DMS53 treated with DMSO at 0.1 percent for 48 hours (cell line): Measurements from ENCODE around the gene KIF21A.
"Not testable (repeated sequence)": the region's sequence is repeated elsewhere in the genome, so short reads cannot be mapped to it uniquely, and the experiment has no call there.

ENCODE experiments used
- DNase-seq: peaks from one replicate; lab custom pipeline; 2025; ENCODE audit not compliant: unreplicated experiment; lab: John Stamatoyannopoulos, UW

KIF21A gene, protein sequence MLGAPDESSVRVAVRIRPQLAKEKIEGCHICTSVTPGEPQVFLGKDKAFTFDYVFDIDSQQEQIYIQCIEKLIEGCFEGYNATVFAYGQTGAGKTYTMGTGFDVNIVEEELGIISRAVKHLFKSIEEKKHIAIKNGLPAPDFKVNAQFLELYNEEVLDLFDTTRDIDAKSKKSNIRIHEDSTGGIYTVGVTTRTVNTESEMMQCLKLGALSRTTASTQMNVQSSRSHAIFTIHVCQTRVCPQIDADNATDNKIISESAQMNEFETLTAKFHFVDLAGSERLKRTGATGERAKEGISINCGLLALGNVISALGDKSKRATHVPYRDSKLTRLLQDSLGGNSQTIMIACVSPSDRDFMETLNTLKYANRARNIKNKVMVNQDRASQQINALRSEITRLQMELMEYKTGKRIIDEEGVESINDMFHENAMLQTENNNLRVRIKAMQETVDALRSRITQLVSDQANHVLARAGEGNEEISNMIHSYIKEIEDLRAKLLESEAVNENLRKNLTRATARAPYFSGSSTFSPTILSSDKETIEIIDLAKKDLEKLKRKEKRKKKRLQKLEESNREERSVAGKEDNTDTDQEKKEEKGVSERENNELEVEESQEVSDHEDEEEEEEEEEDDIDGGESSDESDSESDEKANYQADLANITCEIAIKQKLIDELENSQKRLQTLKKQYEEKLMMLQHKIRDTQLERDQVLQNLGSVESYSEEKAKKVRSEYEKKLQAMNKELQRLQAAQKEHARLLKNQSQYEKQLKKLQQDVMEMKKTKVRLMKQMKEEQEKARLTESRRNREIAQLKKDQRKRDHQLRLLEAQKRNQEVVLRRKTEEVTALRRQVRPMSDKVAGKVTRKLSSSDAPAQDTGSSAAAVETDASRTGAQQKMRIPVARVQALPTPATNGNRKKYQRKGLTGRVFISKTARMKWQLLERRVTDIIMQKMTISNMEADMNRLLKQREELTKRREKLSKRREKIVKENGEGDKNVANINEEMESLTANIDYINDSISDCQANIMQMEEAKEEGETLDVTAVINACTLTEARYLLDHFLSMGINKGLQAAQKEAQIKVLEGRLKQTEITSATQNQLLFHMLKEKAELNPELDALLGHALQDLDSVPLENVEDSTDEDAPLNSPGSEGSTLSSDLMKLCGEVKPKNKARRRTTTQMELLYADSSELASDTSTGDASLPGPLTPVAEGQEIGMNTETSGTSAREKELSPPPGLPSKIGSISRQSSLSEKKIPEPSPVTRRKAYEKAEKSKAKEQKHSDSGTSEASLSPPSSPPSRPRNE (N-terminal part only)

GRCh38 chr12:39443081-39443928 lies at the start of gene KIF21A:
Gene KIF21A, minus strand, starts transcription at chr12:39443120. Its CDS starts 150 bp downstream, at chr12:39442970.
- peak; percentile 95 for DNase-seq

- DNase-seq, result no peak
These were observed 47.8 kb upstream of the KIF21A start for GRCh38 chr12:39490500-39491282.

- no peak for DNase-seq
These were observed 40.7 kb upstream of the KIF21A start for GRCh38 chr12:39483597-39483996.

GRCh38 chr12:39483042-39483441 lies 40.1 kb upstream of the KIF21A start:
- DNase-seq, result no peak

- no peak for DNase-seq
These were observed 34.0 kb upstream of the KIF21A start for GRCh38 chr12:39476894-39477293.

DNA sequence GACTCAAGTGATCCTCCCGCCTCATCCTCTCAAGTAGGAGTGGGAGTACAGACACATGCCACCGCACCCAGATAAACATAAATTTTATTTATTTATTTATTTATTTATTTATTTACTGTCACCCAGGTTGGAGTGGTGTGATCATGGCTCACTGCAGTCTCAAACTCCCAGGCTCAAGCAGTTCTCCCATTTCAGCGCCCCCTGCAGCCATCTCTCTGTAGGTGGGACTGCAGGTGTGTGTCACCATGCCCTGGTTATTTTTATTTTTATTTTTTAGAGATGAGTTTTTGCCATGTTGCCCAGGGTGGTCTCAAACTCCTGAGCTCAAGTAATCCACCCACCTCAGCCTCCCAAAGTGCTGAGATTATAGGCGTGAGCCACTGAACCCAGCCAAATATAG lies 33.2 kb upstream of the KIF21A start:
- DNase-seq, result peak; percentile 16

GRCh38 chr12:39475136-39475535 lies 32.2 kb upstream of the KIF21A start:
- DNase-seq, result not testable (repeated sequence)

DNA sequence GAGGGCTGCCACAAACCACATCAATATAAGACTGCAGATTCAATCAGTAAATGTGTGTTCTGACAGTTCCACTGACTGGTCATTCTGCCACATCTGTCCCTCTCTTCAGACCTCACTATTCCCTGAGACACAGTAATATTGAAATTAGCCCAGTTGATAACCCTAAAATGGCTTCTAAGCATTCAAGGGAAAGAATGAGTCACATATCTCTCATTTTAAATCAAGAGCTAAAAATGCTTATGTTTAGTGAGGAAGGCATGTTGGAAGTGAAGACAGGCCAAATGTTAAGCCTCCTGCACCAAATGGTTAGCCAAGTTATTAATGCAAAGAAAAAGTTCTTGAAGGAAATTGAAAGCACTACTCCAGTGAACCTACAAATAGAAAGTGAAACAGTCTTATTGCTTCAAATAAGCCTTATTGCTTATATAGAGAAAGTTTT lies 24.5 kb upstream of the KIF21A start:
- DNase-seq, result no peak

GRCh38 chr12:39464976-39465695 lies 22.2 kb upstream of the KIF21A start:
- no peak for DNase-seq

GRCh38 chr12:39461059-39461458 lies 18.1 kb upstream of the KIF21A start:
- no peak for DNase-seq

DNA sequence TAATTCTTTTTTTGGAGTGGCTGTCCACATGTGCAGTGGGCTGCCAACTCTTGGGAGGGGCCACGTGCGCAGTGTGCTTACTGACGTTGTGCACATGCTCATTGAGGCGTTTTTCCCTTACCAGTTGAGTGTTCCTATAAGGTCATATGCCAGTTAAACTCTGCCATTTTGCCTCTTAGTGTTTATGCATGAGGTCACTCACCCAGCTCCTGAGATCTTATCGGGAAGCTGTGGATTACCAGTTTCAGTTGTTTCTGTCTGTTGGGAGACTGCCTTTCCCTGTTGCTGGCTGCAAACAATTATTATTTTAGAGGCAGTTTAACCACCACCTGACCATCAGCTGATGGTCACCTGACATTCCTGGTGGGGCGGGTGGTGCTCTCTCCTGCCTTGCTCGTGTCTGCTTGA lies 16.1 kb upstream of the KIF21A start:
- no peak for DNase-seq

DNA sequence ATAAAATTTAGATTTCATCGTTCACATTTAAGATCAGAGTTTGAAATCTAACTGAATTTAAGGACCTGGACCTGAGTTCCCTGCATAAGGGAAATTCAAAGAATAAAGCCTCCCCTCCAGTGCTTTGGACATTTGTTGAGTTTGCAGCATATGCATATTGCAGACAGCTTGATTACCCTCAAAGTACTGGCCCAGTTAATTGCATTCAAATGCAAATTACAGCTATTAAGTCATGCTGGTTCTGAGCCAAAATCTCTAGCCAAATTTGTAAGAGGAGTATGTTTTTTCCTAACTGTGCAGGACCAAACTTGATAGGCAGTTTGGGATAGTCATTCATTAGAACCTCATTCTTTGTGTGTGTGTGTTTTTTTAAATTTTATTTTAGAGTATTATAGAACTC lies 9.1 kb upstream of the KIF21A start:
- DNase-seq, result no peak

GRCh38 chr12:39448038-39448437 lies 5.1 kb upstream of the KIF21A start:
- DNase-seq, result no peak

DNA sequence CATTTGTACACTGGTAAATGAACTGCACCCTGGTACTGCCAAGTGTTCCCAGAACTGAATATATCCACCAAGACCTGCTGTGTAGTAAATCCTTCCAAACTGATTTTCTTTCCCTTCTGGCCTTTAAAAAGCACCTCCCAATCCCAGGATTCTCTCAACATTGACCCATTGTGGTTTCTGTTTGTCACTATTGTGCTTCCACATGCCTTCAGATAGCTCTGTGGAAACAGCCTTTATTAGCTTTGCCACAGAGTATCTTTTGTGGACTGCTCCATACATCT lies 949 bp upstream of the KIF21A start:
- DNase-seq, result no peak

- DNase-seq, result no peak
These were observed 164 bp downstream of the KIF21A start for GRCh38 chr12:39442831-39443080.

GRCh38 chr12:39441963-39442830 lies 723 bp downstream of the KIF21A start:
- peak; percentile 54 for DNase-seq

- DNase-seq, result no peak
These were observed 1.5 kb downstream of the KIF21A start for GRCh38 chr12:39441189-39441962.

DNA sequence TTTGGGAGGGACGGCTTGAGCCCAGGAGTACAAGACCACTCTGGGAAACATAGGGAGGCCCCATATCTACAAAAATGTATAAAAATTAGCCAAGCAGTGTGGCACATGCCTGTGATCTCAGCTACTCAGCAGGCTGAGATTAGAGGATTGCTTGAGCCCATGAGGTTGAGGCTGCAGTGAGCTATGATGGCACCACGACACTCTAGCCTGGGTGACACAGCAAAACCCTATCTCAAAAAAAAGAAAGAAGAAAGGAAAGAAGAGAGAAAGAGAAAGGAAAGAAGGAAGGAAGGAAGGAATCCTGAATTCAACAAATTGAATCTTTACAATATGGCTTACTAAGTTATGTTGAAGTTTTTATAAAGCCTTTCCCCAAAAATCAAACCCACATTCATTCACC lies 2.1 kb downstream of the KIF21A start:
- no peak for DNase-seq
